SK-N-SH (cell line): ENCODE data around the gene TBC1D5. TPM values are rescaled to one million over a fixed set of nuclear protein-coding genes. Genes with fewer than 3 reads are reported as not detected.

Experiments used
- CTCF ChIA-PET: fragments of 300-600, 350-600 bp; formaldehyde crosslinking; extraction: SDS; loops from one replicate; lab custom pipeline; 2021; lab: Yijun Ruan, JAX
- POLR2A ChIA-PET: fragments of 350-600 bp; sonication (Branson Sonifier 250); formaldehyde crosslinking; extraction: SDS; loops from one replicate; lab custom pipeline; 2020; ENCODE audit warnings: antibody characterized with exemption, inconsistent platforms; lab: Yijun Ruan, JAX
- DNase-seq: peaks from one replicate; pipeline ENCODE4 v3.0.0; 2012
- H2AFZ ChIP-seq: fragments of 200-600 bp; sonication (generic); 2 replicates; pipeline ENCODE4 v1.8.1; 2016; ENCODE audit warnings: antibody characterized with exemption, mild to moderate bottlenecking, low read depth
- H3F3A ChIP-seq: fragments of 200-600 bp; sonication (generic); replicated peaks from 2 replicates; pipeline ENCODE3; 2016; ENCODE audit warnings: antibody characterized with exemption, mild to moderate bottlenecking; ENCODE audit not compliant: insufficient read depth
- H3K27ac ChIP-seq, 2 experiments: fragments of 200-500 bp in 1 of 2; fragments of 200-600 bp in 1 of 2; sonication (Bioruptor generic) in 1 of 2; sonication (generic), shearing (Covaris generic) in 1 of 2; 2 replicates each; pipeline versions ENCODE4 v1.5.1 to v1.6.1; 2014 to 2016; ENCODE audit warnings: low read depth in 2 of 2, inconsistent platforms in 1 of 2, low read length in 1 of 2, mild to moderate bottlenecking in 1 of 2, mixed read lengths in 1 of 2
- H3K27me3 ChIP-seq: fragments of 200-600 bp; sonication (generic), shearing (Covaris generic); 2 replicates; pipeline ENCODE4 v1.6.1; 2016; ENCODE audit warnings: mixed run types; ENCODE audit not compliant: insufficient read depth
- H3K36me3 ChIP-seq, 2 experiments: fragments of 200-500 bp in 1 of 2; fragments of 200-600 bp in 1 of 2; sonication (Bioruptor generic) in 1 of 2; sonication (generic) in 1 of 2; replicated peaks in 1 of 2; 2 replicates each; pipeline versions ENCODE3 to v1.5.1; 2014 to 2016; ENCODE audit warnings: low read length in 1 of 2, mild to moderate bottlenecking in 1 of 2; ENCODE audit not compliant: insufficient read depth in 2 of 2, control insufficient read depth in 1 of 2
- H3K4me1 ChIP-seq, 2 experiments: fragments of 200-500 bp in 1 of 2; fragments of 200-600 bp in 1 of 2; sonication (Bioruptor generic) in 1 of 2; sonication (generic), shearing (Covaris generic) in 1 of 2; 2 replicates each; pipeline versions ENCODE4 v1.5.1 to v1.6.1; 2014 to 2016; ENCODE audit warnings: low read depth in 1 of 2, low read length in 1 of 2, mixed run types in 1 of 2; ENCODE audit not compliant: insufficient read depth in 2 of 2, control insufficient read depth in 1 of 2
- H3K4me2 ChIP-seq: fragments of 200-600 bp; sonication (generic), shearing (Covaris generic); 2 replicates; pipeline ENCODE4 v1.6.1; 2017; ENCODE audit warnings: mixed run types
- H3K4me3 ChIP-seq, 2 experiments: fragments of 200-500 bp in 1 of 2; fragments of 200-600 bp in 1 of 2; sonication (Bioruptor generic) in 1 of 2; sonication (generic), shearing (Covaris generic) in 1 of 2; 2 replicates each; pipeline versions ENCODE4 v1.5.1 to v1.8.1; 2014 to 2016; ENCODE audit warnings: low read depth in 2 of 2, inconsistent platforms in 1 of 2, low read length in 1 of 2, mild to moderate bottlenecking in 1 of 2, mixed read lengths in 1 of 2, moderate library complexity in 1 of 2
- H3K79me2 ChIP-seq: fragments of 200-600 bp; sonication (generic); 2 replicates; pipeline ENCODE4 v1.8.1; 2017; ENCODE audit warnings: mild to moderate bottlenecking; ENCODE audit not compliant: insufficient read depth
- H3K9ac ChIP-seq: fragments of 200-600 bp; sonication (generic); 2 replicates; pipeline ENCODE4 v1.6.1; 2017; ENCODE audit warnings: mixed run types
- H3K9me2 ChIP-seq: fragments of 200-600 bp; sonication (generic); 2 replicates; pipeline ENCODE4 v1.6.1; 2017; ENCODE audit warnings: mixed run types
- H3K9me3 ChIP-seq: fragments of 200-600 bp; sonication (generic); 2 replicates; pipeline ENCODE4 v1.6.1; 2017; ENCODE audit warnings: mixed run types, mild to moderate bottlenecking, moderate library complexity
- H4K20me1 ChIP-seq: fragments of 200-600 bp; sonication (generic); 2 replicates; pipeline ENCODE4 v1.6.1; 2017; ENCODE audit warnings: mild to moderate bottlenecking, mixed run types; ENCODE audit not compliant: insufficient read depth
- CHD2 ChIP-seq: fragments of 150-350 bp; IDR thresholded peaks from 2 replicates; pipeline ENCODE4 v1.6.1; 2018; ENCODE audit warnings: low read length; ENCODE audit not compliant: partially characterized antibody
- ELF1 ChIP-seq: IDR thresholded peaks from 2 replicates; pipeline ENCODE4 v1.4.0; 2012
- EP300 ChIP-seq, 2 experiments: IDR thresholded peaks; 2 replicates each; pipeline versions ENCODE4 v1.4.0 to v1.6.1; 2012; ENCODE audit warnings: borderline replicate concordance in 1 of 2, low read depth in 1 of 2, low read length in 1 of 2
- GABPA ChIP-seq: IDR thresholded peaks from 2 replicates; pipeline ENCODE4 v1.4.0; 2012; ENCODE audit warnings: low read depth, mild to moderate bottlenecking
- GATA2 ChIP-seq: sonication (generic); formaldehyde crosslinking; IDR thresholded peaks from 2 replicates; pipeline ENCODE4 v1.5.0; 2020; ENCODE audit warnings: mild to moderate bottlenecking, missing genetic modification reagents
- MXI1 ChIP-seq: IDR thresholded peaks from 2 replicates; pipeline ENCODE4 v1.6.1; 2012; ENCODE audit warnings: mild to moderate bottlenecking, low read depth, low read length, improper control_type of control experiment
- NRF1 ChIP-seq: IDR thresholded peaks from 2 replicates; pipeline ENCODE4 v1.6.1; 2012; ENCODE audit warnings: low read depth, mild to moderate bottlenecking, low read length
- POLR2AphosphoS5 ChIP-seq: IDR thresholded peaks from 2 replicates; pipeline ENCODE4 v1.6.1; 2012; ENCODE audit warnings: low read depth, low read length
- RAD21 ChIP-seq: IDR thresholded peaks from 2 replicates; pipeline ENCODE4 v1.6.1; 2012; ENCODE audit warnings: mild to moderate bottlenecking, low read length
- SMC3 ChIP-seq: IDR thresholded peaks from 2 replicates; pipeline ENCODE4 v1.6.1; 2012; ENCODE audit warnings: low read depth, low read length, improper control_type of control experiment
- TAF1 ChIP-seq: IDR thresholded peaks from 2 replicates; pipeline ENCODE4 v1.6.1; 2012; ENCODE audit warnings: low read depth, mild to moderate bottlenecking, low read length, moderate library complexity, borderline replicate concordance
- TEAD4 ChIP-seq: IDR thresholded peaks from 2 replicates; pipeline ENCODE4 v1.4.0; 2012; ENCODE audit warnings: mild to moderate bottlenecking, borderline replicate concordance; ENCODE audit not compliant: insufficient read depth
- YY1 ChIP-seq: IDR thresholded peaks from 2 replicates; pipeline ENCODE4 v1.4.0; 2012; ENCODE audit warnings: low read depth, mild to moderate bottlenecking
- WGBS: methylation state at CpG from one replicate; pipeline ENCODE4 v1.1.6; 2017; ENCODE audit warnings: low lambda C conversion rate; 5-methylcytosine and 5-hydroxymethylcytosine counted together
- polyA plus RNA-seq, 3 experiments: library from polyadenylated mRNA; depleted of rRNA; stranded (reverse); fragments of >200 nt; gene quantifications; 2 replicates each; pipeline ENCODE4 v1.2.3, GENCODE V29; 2012
- TF ChIP-seq, protein P1 (sequence below): IDR thresholded peaks from 2 replicates; pipeline ENCODE4; 2012
- TF ChIP-seq, protein P2 (sequence below): IDR thresholded peaks from 2 replicates; pipeline ENCODE4 v1.6.1; 2012; ENCODE audit warnings: mild to moderate bottlenecking, low read depth, low read length, moderate library complexity
- TF ChIP-seq, protein P3 (sequence below): fragments of 200-600 bp; sonication (generic); IDR thresholded peaks from 2 replicates; pipeline ENCODE4 v1.6.1; 2017; ENCODE audit warnings: antibody characterized with exemption, mild to moderate bottlenecking, moderate library complexity
- TF ChIP-seq, protein P4 (sequence below): IDR thresholded peaks from 2 replicates; pipeline ENCODE4 v1.4.0; 2012; ENCODE audit warnings: low read depth, borderline replicate concordance

The TBC1D5 gene
- polyA plus RNA-seq, 1 of the 3 experiments (the other 2 are of a cell fraction), result 19.5 TPM

DNA sequence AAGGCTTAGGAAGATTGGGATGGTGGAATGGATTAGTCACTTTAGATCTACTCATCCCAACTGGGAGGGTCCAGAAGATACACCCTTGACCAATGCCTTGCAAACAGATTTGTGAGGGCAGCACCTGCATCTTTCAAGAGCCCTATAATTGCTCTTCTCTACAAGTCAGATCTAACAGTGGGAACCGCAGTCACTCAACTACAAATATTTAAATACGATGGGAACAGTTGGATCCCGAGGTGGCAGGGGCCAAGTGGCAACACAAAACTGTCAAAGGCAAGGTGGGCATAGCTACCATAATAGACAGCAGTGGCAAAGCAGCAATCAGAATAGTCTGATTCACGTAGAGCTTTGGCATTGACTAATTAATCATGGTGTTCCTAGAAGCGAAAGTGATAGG, 152.0 kb downstream of the TBC1D5 start:
- Histone ChIP-seq H3K27ac (no peak overlapping the region), H3K79me2 (no peaks in the 10 kb centered on the region; the same call in 1 of the 2 replicates), H3K9ac (no peak overlapping the region), H3K4me1 (no peaks in the 10 kb centered on the region), H3K9me2 (0 out of 2 replicates have a peak, but pooled peaks cover 4% of the 10 kb centered on the region), H3K4me3 (no peak overlapping the region), H2AFZ (no peak overlapping the region), H3K36me3 (no peaks in the 10 kb centered on the region), H3K27me3 (no peaks in the 10 kb centered on the region), H3K9me3 (0 out of 2 replicates have a peak, but pooled peaks cover 6% of the 10 kb centered on the region), H3F3A (no peaks in the 10 kb centered on the region), H3K4me2 (no peak overlapping the region), H4K20me1 (no peaks in the 10 kb centered on the region)
- no peak for DNase-seq
- 92% methylated on average over 5 of the region's 5 CpGs for WGBS
- no peak for TF ChIP-seq ELF1
- TF ChIP-seq, protein P1, sequence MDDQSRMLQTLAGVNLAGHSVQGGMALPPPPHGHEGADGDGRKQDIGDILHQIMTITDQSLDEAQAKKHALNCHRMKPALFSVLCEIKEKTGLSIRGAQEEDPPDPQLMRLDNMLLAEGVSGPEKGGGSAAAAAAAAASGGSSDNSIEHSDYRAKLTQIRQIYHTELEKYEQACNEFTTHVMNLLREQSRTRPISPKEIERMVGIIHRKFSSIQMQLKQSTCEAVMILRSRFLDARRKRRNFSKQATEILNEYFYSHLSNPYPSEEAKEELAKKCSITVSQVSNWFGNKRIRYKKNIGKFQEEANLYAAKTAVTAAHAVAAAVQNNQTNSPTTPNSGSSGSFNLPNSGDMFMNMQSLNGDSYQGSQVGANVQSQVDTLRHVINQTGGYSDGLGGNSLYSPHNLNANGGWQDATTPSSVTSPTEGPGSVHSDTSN, result no peak
- TF ChIP-seq, protein P2, sequence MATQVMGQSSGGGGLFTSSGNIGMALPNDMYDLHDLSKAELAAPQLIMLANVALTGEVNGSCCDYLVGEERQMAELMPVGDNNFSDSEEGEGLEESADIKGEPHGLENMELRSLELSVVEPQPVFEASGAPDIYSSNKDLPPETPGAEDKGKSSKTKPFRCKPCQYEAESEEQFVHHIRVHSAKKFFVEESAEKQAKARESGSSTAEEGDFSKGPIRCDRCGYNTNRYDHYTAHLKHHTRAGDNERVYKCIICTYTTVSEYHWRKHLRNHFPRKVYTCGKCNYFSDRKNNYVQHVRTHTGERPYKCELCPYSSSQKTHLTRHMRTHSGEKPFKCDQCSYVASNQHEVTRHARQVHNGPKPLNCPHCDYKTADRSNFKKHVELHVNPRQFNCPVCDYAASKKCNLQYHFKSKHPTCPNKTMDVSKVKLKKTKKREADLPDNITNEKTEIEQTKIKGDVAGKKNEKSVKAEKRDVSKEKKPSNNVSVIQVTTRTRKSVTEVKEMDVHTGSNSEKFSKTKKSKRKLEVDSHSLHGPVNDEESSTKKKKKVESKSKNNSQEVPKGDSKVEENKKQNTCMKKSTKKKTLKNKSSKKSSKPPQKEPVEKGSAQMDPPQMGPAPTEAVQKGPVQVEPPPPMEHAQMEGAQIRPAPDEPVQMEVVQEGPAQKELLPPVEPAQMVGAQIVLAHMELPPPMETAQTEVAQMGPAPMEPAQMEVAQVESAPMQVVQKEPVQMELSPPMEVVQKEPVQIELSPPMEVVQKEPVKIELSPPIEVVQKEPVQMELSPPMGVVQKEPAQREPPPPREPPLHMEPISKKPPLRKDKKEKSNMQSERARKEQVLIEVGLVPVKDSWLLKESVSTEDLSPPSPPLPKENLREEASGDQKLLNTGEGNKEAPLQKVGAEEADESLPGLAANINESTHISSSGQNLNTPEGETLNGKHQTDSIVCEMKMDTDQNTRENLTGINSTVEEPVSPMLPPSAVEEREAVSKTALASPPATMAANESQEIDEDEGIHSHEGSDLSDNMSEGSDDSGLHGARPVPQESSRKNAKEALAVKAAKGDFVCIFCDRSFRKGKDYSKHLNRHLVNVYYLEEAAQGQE, result no peak
- TF ChIP-seq YY1, result no peak
- no peak for TF ChIP-seq MXI1
- no peak for TF ChIP-seq CHD2
- TF ChIP-seq POLR2AphosphoS5, result no peak
- TF ChIP-seq TAF1, result no peak
- ChIA-PET CTCF (interaction anchor here (1.0 kb wide), 1 partner anchor 55 kb away, joined by 3 read pairs; no protein-coding TSS in a partner anchor), POLR2A (no interaction called here)

DNA sequence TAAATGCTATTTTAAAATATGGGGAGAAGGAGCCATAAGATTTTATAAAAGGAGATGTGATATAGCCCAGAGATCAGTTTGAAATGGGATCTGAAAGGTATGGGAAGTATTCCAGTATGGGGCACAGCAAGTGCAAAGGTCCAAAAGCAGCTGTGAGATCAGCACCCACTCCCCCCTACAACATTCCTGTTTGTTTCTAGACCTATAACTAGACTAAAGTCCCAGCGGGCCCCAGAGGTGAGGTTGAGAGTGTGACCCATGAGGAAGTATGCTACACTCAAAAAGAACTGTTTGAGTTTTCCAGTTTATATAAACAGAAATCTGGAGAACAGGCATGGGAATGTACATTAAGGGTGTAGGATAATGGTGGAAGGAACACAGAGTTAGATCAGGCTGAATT, 152.5 kb downstream of the TBC1D5 start:
- DNase-seq, result no peak
- CTCF ChIA-PET, result no interaction called here
- Histone ChIP-seq H3K4me2 (no peak overlapping the region), H3K4me3 (no peak overlapping the region; a peak in 1 of 4 replicates), H3K27me3 (no peaks in the 10 kb centered on the region), H2AFZ (no peak overlapping the region), H3F3A (no peaks in the 10 kb centered on the region), H4K20me1 (no peaks in the 10 kb centered on the region), H3K27ac (no peak overlapping the region), H3K36me3 (no peaks in the 10 kb centered on the region), H3K9me2 (0 out of 2 replicates have a peak, but pooled peaks cover 4% of the 10 kb centered on the region), H3K79me2 (no peaks in the 10 kb centered on the region; the same call in 1 of the 2 replicates), H3K4me1 (no peaks in the 10 kb centered on the region), H3K9me3 (0 out of 2 replicates have a peak, but pooled peaks cover 6% of the 10 kb centered on the region), H3K9ac (no peak overlapping the region)
- POLR2A ChIA-PET, result no interaction called here
- WGBS, result 100% methylated on average over 1 of the region's 1 CpG
- no peak for TF ChIP-seq CHD2
- no peak for TF ChIP-seq POLR2AphosphoS5
- no peak for TF ChIP-seq YY1
- no peak for TF ChIP-seq NRF1
- TF ChIP-seq, protein P3, sequence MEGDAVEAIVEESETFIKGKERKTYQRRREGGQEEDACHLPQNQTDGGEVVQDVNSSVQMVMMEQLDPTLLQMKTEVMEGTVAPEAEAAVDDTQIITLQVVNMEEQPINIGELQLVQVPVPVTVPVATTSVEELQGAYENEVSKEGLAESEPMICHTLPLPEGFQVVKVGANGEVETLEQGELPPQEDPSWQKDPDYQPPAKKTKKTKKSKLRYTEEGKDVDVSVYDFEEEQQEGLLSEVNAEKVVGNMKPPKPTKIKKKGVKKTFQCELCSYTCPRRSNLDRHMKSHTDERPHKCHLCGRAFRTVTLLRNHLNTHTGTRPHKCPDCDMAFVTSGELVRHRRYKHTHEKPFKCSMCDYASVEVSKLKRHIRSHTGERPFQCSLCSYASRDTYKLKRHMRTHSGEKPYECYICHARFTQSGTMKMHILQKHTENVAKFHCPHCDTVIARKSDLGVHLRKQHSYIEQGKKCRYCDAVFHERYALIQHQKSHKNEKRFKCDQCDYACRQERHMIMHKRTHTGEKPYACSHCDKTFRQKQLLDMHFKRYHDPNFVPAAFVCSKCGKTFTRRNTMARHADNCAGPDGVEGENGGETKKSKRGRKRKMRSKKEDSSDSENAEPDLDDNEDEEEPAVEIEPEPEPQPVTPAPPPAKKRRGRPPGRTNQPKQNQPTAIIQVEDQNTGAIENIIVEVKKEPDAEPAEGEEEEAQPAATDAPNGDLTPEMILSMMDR, result no peak
- no peak for TF ChIP-seq GATA2 (CRISPR knock-in tag)
- no peak for TF ChIP-seq RAD21
- TF ChIP-seq, protein P4, sequence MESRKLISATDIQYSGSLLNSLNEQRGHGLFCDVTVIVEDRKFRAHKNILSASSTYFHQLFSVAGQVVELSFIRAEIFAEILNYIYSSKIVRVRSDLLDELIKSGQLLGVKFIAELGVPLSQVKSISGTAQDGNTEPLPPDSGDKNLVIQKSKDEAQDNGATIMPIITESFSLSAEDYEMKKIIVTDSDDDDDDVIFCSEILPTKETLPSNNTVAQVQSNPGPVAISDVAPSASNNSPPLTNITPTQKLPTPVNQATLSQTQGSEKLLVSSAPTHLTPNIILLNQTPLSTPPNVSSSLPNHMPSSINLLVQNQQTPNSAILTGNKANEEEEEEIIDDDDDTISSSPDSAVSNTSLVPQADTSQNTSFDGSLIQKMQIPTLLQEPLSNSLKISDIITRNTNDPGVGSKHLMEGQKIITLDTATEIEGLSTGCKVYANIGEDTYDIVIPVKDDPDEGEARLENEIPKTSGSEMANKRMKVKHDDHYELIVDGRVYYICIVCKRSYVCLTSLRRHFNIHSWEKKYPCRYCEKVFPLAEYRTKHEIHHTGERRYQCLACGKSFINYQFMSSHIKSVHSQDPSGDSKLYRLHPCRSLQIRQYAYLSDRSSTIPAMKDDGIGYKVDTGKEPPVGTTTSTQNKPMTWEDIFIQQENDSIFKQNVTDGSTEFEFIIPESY, result no peak
- no peak for TF ChIP-seq EP300 (IDR thresholded peaks at IDR 0.05; ENCODE audit: borderline replicate concordance in 1 of 2, low read depth in 1 of 2, low read length in 1 of 2)
- no peak for TF ChIP-seq SMC3
- TF ChIP-seq GABPA, result no peak
- no peak for TF ChIP-seq TEAD4
